Motor neuron (in vitro differentiated cells): ENCODE data around the gene UNC13B. TPM values are rescaled to one million over a fixed set of nuclear protein-coding genes. Genes with fewer than 3 reads are reported as not detected.

Experiments used
- ATAC-seq, 8 experiments: fragments of 200-7000 bp; cut with Tn5 transposase; replicated peaks in 6 of 8; 2 replicates each; pipeline ENCODE4 v1.8.0; 2021; ENCODE audit warnings: mild to moderate bottlenecking in 8 of 8, moderate library complexity in 8 of 8
- H3K27ac ChIP-seq, 2 donors: fragments of 250-450 bp; sonication (Bioruptor Pico); 2 replicates each; pipeline ENCODE4 v1.9.0; 2021; ENCODE audit warnings: antibody characterized with exemption in 2 of 2, mild to moderate bottlenecking in 2 of 2, moderate library complexity in 1 of 2
- H3K4me1 ChIP-seq, 2 donors: fragments of 250-450 bp; sonication (Bioruptor Pico); replicated peaks in 1 of 2; 2 replicates each; pipeline ENCODE4 v1.6.1; 2021; ENCODE audit warnings: antibody characterized with exemption in 2 of 2, mild to moderate bottlenecking in 2 of 2, moderate library complexity in 1 of 2
- H3K4me3 ChIP-seq, 5 donors: fragments of 250-450 bp; sonication (Bioruptor Pico); 2 replicates each; pipeline ENCODE4 v1.9.0; 2021; ENCODE audit warnings: antibody characterized with exemption in 5 of 5, mild to moderate bottlenecking in 5 of 5, moderate library complexity in 4 of 5
- WGBS, 10 experiments: fragments of 450-650 bp; shearing (Covaris generic); methylation state at CpG; one replicate each; pipeline ENCODE4 v1.0.0; 2022; 5-methylcytosine and 5-hydroxymethylcytosine counted together
- in situ Hi-C, 9 experiments: fragments of 400-800 bp; cut with MboI; loops; one replicate each; pipeline ENCODE4 v1.15.0; 2021; ENCODE audit warnings: low sequenced_read_pairs in 9 of 9, low pct_unique_long_range_greater_than_20kb in 2 of 9; ENCODE audit not compliant: unreplicated experiment in 9 of 9
- total RNA-seq, 8 experiments: library from RNA; unstranded; fragments of 300-600 nt; gene quantifications; 2 replicates each; pipeline versions ENCODE4 v1.2.3 to v1.2.4, GENCODE V29; 2022

Gene UNC13B
- total RNA-seq, 8 experiments from 2014 or later: 32.3 to 71.1 (median 53.4) TPM

DNA sequence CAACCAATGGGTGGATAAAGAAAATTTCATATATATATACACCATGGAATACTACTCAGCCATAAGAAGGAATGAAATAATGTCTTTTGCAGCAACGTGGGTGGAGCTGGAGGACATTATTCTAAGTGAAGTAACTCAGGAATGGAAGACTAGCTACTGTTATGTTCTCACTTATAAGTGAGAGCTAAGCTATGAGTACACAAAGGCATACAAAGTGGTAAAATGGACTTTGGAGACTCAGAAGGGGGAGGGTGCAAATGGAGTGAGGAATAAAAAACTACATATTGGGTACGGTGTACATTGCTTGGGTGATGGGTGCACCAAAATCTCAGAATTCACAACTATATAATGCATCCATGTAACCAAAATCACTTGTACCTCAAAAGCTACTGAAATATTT lies 260.9 kb downstream of the UNC13B start:
- no peak for ATAC-seq
- 46 to 100% (median 80%) methylated on average over 1 to 2 of the region's 2 CpGs; no CpG with 5 or more reads in 1 of the 10 experiments for WGBS, 10 experiments

DNA sequence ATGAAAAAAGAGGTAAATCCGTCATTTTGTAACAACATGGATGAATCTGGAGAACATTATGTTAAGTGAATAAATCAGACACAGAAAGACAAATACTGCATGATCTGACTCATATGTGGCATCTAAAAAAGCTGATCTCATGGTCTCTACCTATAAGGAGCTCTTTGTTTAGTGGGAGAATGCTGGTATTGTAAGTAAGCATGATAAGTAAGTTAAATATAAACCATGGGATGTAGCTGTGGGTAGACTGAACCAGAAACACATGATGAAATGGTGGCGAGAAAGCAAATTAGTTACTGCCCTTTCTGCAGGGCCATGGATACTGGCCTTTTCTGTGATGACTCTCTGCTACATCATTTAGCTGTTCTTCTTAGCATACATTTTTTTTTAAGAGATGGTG lies 261.7 kb downstream of the UNC13B start:
- ATAC-seq: peak in 1 of 8 experiments; percentile 65

More for the DNA sequence above, 260.9 kb downstream of the UNC13B start:
- Histone ChIP-seq H3K4me3 (no peak overlapping the region), H3K27ac (no peak overlapping the region), H3K4me1 (no peaks in the 10 kb centered on the region)
- in situ Hi-C loops: no loop called here

DNA sequence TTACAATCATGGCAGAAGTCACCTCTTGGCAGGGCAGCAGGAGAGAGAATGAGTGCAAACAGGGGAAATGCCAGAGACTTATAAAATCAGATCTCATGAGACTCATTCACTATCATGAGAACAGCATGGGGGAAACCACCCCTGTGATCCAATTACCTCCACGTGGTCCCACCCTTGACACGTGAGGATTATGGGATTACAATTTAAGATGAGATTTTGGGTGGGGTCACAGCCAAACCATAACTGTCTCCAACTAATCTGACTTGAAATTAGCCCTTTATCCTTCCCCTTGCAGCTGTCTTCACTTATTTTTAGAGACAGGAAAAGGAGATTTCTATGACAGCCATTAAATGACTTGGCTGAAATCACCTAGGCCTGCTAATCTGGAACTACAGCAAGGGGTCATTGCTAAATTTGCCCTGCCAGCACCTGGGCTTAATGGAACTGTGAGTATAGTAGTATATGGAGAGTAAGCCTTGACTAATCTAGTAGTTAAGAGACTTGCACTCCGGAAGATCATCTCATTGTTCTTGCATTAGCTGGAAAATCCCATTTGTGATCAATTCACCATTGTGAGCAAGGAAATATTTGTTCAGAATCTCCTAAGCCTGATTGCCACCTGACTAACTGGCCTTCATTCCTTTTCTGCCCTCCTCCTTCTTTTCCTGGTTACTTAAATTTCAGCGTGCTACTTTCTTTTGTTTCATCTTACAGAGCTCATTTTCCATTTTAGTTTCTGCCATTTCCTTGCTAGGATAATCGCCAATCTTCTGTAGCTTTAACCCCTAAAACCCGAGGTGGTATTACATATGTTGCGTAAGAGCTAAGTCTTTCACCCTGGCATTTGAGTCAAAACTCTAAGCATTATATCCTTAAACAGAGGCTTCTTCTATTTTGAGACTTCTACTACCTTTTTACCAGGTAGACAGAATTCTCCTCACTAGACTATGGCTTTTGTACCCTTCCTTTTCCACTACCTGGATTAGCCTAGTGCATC lies 262.8 kb downstream of the UNC13B start:
- in situ Hi-C loops: no loop called here
- WGBS, 10 experiments: 30 to 93% (median 77%) methylated on average over 3 to 7 of the region's 7 CpGs
- no peak overlapping the region for H3K27ac ChIP-seq
- no peaks in the 10 kb centered on the region for H3K4me1 ChIP-seq
- no peak overlapping the region for H3K4me3 ChIP-seq
- peak in 1 of 8 experiments; percentile 29 for ATAC-seq

More for the DNA sequence above, 261.7 kb downstream of the UNC13B start:
- WGBS, 10 experiments: 79 to 92% (median 85%) methylated on average over 1 to 2 of the region's 2 CpGs; no CpG with 5 or more reads in 3 of the 10 experiments
- Histone ChIP-seq H3K27ac (no peak overlapping the region), H3K4me3 (no peak overlapping the region), H3K4me1 (no peaks in the 10 kb centered on the region)
- in situ Hi-C loops: no loop called here

- peak in 2 of 8 experiments; percentile 44 to 69 for ATAC-seq
- Histone ChIP-seq H3K4me1 (no peaks in the 10 kb centered on the region), H3K27ac (no peak overlapping the region), H3K4me3 (no peak overlapping the region)
- in situ Hi-C loops: no loop called here
- 0 to 73% (median 48%) methylated on average over 1 of the region's 1 CpG for WGBS, 10 experiments
These were observed 264.8 kb downstream of the UNC13B start for GRCh38 chr9:35426627-35427026.

DNA sequence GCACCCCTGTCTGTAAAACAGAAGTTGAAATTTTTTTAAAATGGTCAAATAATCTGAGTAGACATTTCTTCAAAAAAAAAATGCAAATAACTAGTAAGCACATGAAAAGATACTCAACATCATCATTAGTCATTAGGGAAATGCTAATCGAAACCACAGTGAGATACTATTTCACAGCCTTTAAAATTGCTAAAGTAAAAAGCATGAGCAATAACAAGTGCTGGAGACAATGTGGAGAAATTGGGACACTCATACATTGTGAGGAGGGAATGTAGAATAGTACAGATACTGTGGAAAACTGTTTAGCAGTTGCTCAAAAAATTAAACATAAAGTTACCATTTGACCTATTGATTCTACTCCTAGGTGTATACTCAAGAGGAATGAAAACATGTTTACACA lies 269.7 kb downstream of the UNC13B start:
- 40 to 100% (median 85%) methylated on average over 1 of the region's 1 CpG; no CpG with 5 or more reads in 1 of the 10 experiments for WGBS, 10 experiments
- no peaks in the 10 kb centered on the region for H3K4me1 ChIP-seq
- in situ Hi-C loops: no loop called here
- H3K27ac ChIP-seq: no peak overlapping the region
- H3K4me3 ChIP-seq: no peak overlapping the region
- no peak for ATAC-seq

- no peak for ATAC-seq
- Histone ChIP-seq H3K4me3 (no peak overlapping the region), H3K4me1 (no peaks in the 10 kb centered on the region), H3K27ac (no peak overlapping the region)
- 61 to 100% (median 81%) methylated on average over 1 to 2 of the region's 2 CpGs; no CpG with 5 or more reads in 2 of the 10 experiments for WGBS, 10 experiments
- in situ Hi-C loops: no loop called here
These were observed 270.3 kb downstream of the UNC13B start for GRCh38 chr9:35432076-35432475.

GRCh38 chr9:35436933-35437332 lies 275.1 kb downstream of the UNC13B start:
- H3K4me3 ChIP-seq: no peak overlapping the region
- ATAC-seq: no peak
- H3K4me1 ChIP-seq: no peaks in the 10 kb centered on the region
- 20 to 80% (median 50%) methylated on average over 1 of the region's 1 CpG; no CpG with 5 or more reads in 3 of the 10 experiments for WGBS, 10 experiments
- no peak overlapping the region for H3K27ac ChIP-seq
- in situ Hi-C loops: no loop called here

DNA sequence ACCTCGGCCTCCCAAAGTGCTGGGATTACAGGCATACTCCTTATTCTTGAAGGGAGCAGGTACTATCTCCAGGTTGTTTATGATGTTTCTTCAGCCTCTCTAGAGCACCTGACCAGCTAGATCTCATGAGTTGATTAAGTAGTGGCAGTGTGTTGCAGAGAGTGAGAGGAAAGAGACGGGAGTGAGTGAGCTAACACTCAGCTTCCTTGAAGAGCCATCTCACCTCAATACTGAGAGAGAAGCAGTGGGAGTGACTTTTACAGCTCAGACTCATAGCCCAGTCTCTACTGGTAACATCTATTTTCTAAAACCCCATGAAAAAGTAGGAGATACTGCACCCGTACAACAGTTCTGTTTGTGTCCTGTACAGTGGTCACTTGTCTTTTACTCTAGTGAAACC lies 284.2 kb downstream of the UNC13B start:
- Histone ChIP-seq H3K27ac (no peak overlapping the region), H3K4me3 (no peak overlapping the region), H3K4me1 (no peaks in the 10 kb centered on the region)
- no peak for ATAC-seq
- in situ Hi-C loops: no loop called here
- WGBS, 10 experiments: 13 to 100% (median 88%) methylated on average over 1 to 2 of the region's 3 CpGs; no CpG with 5 or more reads in 5 of the 10 experiments

GRCh38 chr9:35448496-35448895 lies 286.7 kb downstream of the UNC13B start:
- no peak overlapping the region for H3K4me3 ChIP-seq
- 14 to 83% (median 54%) methylated on average over 1 of the region's 1 CpG; no CpG with 5 or more reads in 4 of the 10 experiments for WGBS, 10 experiments
- ATAC-seq: no peak
- H3K4me1 ChIP-seq: no peaks in the 10 kb centered on the region
- in situ Hi-C loops: no loop called here
- no peak overlapping the region for H3K27ac ChIP-seq

DNA sequence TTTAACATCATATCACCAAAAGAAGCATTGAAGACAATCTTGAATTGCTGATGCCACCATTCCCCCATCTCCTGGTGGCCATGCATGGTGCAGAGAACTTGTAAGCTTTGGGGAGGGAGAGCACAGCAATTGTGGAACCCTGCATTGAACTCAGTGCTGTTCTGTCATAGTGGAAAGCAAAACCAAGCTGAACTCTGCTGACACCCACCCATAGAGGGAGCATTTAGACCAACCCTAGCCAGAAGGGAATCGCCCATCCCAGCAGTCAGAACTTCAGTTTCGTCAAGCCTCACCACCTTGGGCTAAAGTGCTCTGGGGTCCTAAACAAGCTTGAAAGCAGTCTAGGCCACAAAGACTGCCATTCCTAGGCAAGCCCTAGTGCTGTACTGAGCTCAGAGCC lies 290.7 kb downstream of the UNC13B start:
- in situ Hi-C loops: loop anchor here in 1 of 9 experiments (25.0 kb wide), 1 partner anchor 340 kb away; the partner anchor contains the start of genes ATOSB and STOML2
- peak in 3 of 8 experiments; percentile 48 to 74 (median 68) for ATAC-seq
- Histone ChIP-seq H3K27ac (no peak overlapping the region), H3K4me3 (no peak overlapping the region), H3K4me1 (no peaks in the 10 kb centered on the region)
- WGBS, 10 experiments: 0 to 100% (median 83%) methylated on average over 1 to 2 of the region's 2 CpGs; no CpG with 5 or more reads in 5 of the 10 experiments

DNA sequence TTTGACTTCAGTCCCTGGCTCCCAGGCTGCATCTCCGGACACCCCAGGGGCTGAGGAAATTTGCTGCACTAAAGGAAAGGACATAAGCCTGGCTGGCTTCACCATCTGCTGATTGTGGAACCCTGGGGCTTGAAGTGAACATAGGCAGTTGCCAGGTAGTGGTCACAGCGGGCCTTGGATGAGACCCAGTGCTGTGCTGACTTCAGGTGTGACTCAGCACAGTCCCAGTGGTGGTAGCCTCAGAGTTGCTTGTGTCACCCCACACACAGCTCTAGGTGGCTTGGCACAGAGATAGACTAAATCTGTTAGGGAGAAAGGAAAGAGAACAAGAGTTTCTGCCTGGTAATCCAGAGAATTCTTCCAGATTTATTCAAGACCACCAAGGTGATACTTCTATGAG lies 292.0 kb downstream of the UNC13B start:
- 20 to 87% (median 80%) methylated on average over 1 to 2 of the region's 2 CpGs; no CpG with 5 or more reads in 5 of the 10 experiments for WGBS, 10 experiments
- in situ Hi-C loops: loop anchor here in 1 of 9 experiments (25.0 kb wide), 1 partner anchor 341 kb away; the partner anchor contains the start of genes ATOSB and STOML2
- no peaks in the 10 kb centered on the region for H3K4me1 ChIP-seq
- H3K27ac ChIP-seq: no peak overlapping the region
- H3K4me3 ChIP-seq: no peak overlapping the region
- no peak for ATAC-seq
